ENCODE results near the gene AFTPH.

AFTPH gene

GRCh38 chr2:64601785-64602391 is 77.8 kb downstream of the AFTPH start:
- TF ChIP-seq ZFX (IDR thresholded peaks at IDR 0.05) (no peak), CTCF (conservative IDR thresholded peaks at IDR 0.05) (no peak)

GRCh38 chr2:64602436-64602835 is 78.3 kb downstream of the AFTPH start:
- TF ChIP-seq CTCF (conservative IDR thresholded peaks at IDR 0.05) = no peak
- no peak for TF ChIP-seq ZFX (IDR thresholded peaks at IDR 0.05)

More at GRCh38 chr2:64601785-64602391, 77.8 kb downstream of the AFTPH start:
- no peak overlapping the region for H3K27ac ChIP-seq

GRCh38 chr2:64604155-64604554 is 80.0 kb downstream of the AFTPH start:
- H3K27ac ChIP-seq = no peak overlapping the region
- TF ChIP-seq ZFX (IDR thresholded peaks at IDR 0.05) (no peak), CTCF (conservative IDR thresholded peaks at IDR 0.05) (no peak)

More at GRCh38 chr2:64602436-64602835, 78.3 kb downstream of the AFTPH start:
- no peak overlapping the region for H3K27ac ChIP-seq

GRCh38 chr2:64605026-64605471 is 80.9 kb downstream of the AFTPH start:
- TF ChIP-seq ZFX (IDR thresholded peaks at IDR 0.05) (no peak), CTCF (conservative IDR thresholded peaks at IDR 0.05) (no peak)

GRCh38 chr2:64605991-64606478 is 81.9 kb downstream of the AFTPH start:
- TF ChIP-seq ZFX (IDR thresholded peaks at IDR 0.05) = no peak
- no peak for TF ChIP-seq CTCF (conservative IDR thresholded peaks at IDR 0.05)
- no peak overlapping the region for H3K27ac ChIP-seq

More at GRCh38 chr2:64605026-64605471, 80.9 kb downstream of the AFTPH start:
- no peak overlapping the region for H3K27ac ChIP-seq

GRCh38 chr2:64606479-64607363 is 82.6 kb downstream of the AFTPH start:
- H3K27ac ChIP-seq = peak overlapping the region; percentile 77
- TF ChIP-seq ZFX (IDR thresholded peaks at IDR 0.05) (no peak), CTCF (conservative IDR thresholded peaks at IDR 0.05) (no peak)

Measured in C4-2B (cell line).